ENCODE data around the gene ACTR2. TPM values are rescaled to one million over a fixed set of nuclear protein-coding genes. Genes with fewer than 3 reads are reported as not detected.

The ACTR2 gene
- total and polyA plus RNA-seq, 2 of the 13 experiments (the other 11 are each of a cell fraction or from before 2014, with no cell fraction given) = 51.2 to 100 TPM

DNA sequence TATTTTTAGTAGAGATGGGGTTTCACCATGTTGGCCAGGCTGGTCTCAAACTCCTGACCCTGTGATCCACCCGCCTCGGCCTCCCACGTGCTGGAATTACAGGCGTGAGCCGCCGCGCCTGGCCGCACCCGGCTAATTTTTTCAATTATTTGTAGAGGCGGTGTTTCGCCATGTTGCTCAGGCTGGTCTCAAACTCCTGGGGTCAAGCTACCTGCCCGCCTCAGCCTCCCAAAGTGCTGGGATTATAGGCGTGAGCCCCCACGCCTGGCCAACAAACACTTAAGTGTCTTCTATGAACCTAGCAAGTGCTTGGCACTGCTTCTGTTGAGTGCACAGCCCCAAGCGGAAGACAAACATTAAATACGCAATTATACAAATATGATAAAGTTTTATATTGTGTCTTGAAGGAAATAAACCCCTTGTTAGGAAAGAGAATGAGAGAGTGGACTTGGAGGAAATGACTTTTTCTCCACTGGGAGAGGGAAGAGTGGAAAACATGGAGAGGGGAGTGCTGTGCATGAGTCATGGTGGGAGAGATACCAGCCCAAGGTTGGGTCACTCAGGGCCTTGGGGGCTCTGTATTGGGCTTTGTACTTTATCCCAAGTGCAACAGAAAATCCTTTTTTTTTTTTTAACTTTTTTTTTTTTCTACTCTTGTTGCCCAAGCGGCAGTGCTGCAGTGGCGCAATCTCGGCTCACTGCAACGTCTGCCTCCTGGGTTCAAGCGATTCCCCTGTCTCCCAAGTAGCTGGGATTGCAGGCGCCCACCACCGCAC is 41.4 kb upstream of the ACTR2 start (continued):
- TF ChIP-seq MAZ (IDR thresholded peaks at IDR 0.05; ENCODE audit: borderline replicate concordance, low read depth, low read length) (0 out of 2 replicates have a peak, but pooled peaks have one; percentile 0), MAZ (CRISPR knock-in tag; IDR thresholded peaks at IDR 0.05; ENCODE audit: low read depth) (no peak), ZNF567 (CRISPR knock-in tag; IDR thresholded peaks at IDR 0.05; ENCODE audit: borderline replicate concordance) (no peak), ZNF543 (CRISPR knock-in tag; IDR thresholded peaks at IDR 0.05) (0 out of 2 replicates have a peak, but pooled peaks have one; percentile 28), SAP130 (CRISPR knock-in tag; IDR thresholded peaks at IDR 0.05; ENCODE audit: low read depth) (peak; percentile 57), ZNF446 (CRISPR knock-in tag; IDR thresholded peaks at IDR 0.05) (no peak), RCOR2 (CRISPR knock-in tag; IDR thresholded peaks at IDR 0.05) (0 out of 2 replicates have a peak, but pooled peaks have one; percentile 2), ZNF878 (CRISPR knock-in tag; IDR thresholded peaks at IDR 0.05) (no peak), ZNF225 (CRISPR knock-in tag; IDR thresholded peaks at IDR 0.05) (0 out of 2 replicates have a peak, but pooled peaks have one; percentile 0), SMAD9 (CRISPR knock-in tag; IDR thresholded peaks at IDR 0.05) (no peak), ZNF382 (CRISPR knock-in tag; IDR thresholded peaks at IDR 0.05; ENCODE audit: borderline replicate concordance) (no peak), JUND (CRISPR knock-in tag; IDR thresholded peaks at IDR 0.05) (peak; percentile 73; the same call in 1 of the 2 replicates), ZNF274 (CRISPR knock-in tag; IDR thresholded peaks at IDR 0.05) (0 out of 2 replicates have a peak, but pooled peaks have one; percentile 57)
- TF ChIP-seq, protein P1, sequence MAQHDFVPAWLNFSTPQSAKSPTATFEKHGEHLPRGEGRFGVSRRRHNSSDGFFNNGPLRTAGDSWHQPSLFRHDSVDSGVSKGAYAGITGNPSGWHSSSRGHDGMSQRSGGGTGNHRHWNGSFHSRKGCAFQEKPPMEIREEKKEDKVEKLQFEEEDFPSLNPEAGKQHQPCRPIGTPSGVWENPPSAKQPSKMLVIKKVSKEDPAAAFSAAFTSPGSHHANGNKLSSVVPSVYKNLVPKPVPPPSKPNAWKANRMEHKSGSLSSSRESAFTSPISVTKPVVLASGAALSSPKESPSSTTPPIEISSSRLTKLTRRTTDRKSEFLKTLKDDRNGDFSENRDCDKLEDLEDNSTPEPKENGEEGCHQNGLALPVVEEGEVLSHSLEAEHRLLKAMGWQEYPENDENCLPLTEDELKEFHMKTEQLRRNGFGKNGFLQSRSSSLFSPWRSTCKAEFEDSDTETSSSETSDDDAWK (CRISPR knock-in tag; IDR thresholded peaks at IDR 0.05) = no peak
- TF ChIP-seq, protein P2, sequence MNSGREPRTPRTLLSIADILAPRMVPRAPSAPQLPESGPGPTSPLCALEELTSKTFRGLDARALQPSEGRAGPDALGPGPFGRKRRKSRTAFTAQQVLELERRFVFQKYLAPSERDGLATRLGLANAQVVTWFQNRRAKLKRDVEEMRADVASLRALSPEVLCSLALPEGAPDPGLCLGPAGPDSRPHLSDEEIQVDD (CRISPR knock-in tag; IDR thresholded peaks at IDR 0.05; ENCODE audit: borderline replicate concordance) = no peak
- TF ChIP-seq, protein P3, sequence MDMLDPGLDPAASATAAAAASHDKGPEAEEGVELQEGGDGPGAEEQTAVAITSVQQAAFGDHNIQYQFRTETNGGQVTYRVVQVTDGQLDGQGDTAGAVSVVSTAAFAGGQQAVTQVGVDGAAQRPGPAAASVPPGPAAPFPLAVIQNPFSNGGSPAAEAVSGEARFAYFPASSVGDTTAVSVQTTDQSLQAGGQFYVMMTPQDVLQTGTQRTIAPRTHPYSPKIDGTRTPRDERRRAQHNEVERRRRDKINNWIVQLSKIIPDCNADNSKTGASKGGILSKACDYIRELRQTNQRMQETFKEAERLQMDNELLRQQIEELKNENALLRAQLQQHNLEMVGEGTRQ (IDR thresholded peaks at IDR 0.05; ENCODE audit: low read depth, low read length) = no peak
- TF ChIP-seq, protein P3 (CRISPR knock-in tag; IDR thresholded peaks at IDR 0.05; ENCODE audit: borderline replicate concordance) = no peak
- TF ChIP-seq, protein P4, sequence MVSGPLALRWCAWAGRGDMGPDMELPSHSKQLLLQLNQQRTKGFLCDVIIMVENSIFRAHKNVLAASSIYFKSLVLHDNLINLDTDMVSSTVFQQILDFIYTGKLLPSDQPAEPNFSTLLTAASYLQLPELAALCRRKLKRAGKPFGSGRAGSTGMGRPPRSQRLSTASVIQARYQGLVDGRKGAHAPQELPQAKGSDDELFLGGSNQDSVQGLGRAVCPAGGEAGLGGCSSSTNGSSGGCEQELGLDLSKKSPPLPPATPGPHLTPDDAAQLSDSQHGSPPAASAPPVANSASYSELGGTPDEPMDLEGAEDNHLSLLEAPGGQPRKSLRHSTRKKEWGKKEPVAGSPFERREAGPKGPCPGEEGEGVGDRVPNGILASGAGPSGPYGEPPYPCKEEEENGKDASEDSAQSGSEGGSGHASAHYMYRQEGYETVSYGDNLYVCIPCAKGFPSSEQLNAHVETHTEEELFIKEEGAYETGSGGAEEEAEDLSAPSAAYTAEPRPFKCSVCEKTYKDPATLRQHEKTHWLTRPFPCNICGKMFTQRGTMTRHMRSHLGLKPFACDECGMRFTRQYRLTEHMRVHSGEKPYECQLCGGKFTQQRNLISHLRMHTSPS (CRISPR knock-in tag; IDR thresholded peaks at IDR 0.05; ENCODE audit: low read depth) = no peak

Measured in HepG2 (cell line).